ENCODE measurements around the gene SGK1.
"Not testable (repeated sequence)": the region's sequence is repeated elsewhere in the genome, so short reads cannot be mapped to it uniquely, and the experiment has no call there.

The SGK1 gene

GRCh38 chr6:134180540-134180939 is 137.4 kb downstream of the SGK1 start:
- DNase-seq; intact Hi-C loops (cut with DNase I): not testable (repeated sequence)

GRCh38 chr6:134178161-134179044 is 139.5 kb downstream of the SGK1 start:
- intact Hi-C loops (cut with DNase I), result loop anchor here (10.0 kb wide), 2 partner anchors 266 to 386 kb away; no protein-coding TSS in a partner anchor
- DNase-seq, result peak; percentile 55 to 95 (median 84)

- intact Hi-C loops (cut with DNase I), result loop anchor here (2.0 to 10.0 kb wide), 3 partner anchors 139 to 387 kb away; no protein-coding TSS in a partner anchor
- peak in 5 of 42 donors; percentile 12 to 59 (median 26) for DNase-seq
Measured at GRCh38 chr6:134177753-134178160, 140.2 kb downstream of the SGK1 start.

GRCh38 chr6:134177236-134177635 is 140.7 kb downstream of the SGK1 start:
- intact Hi-C loops (cut with DNase I), result loop anchor here (2.0 to 10.0 kb wide), 3 partner anchors 140 to 388 kb away; no protein-coding TSS in a partner anchor
- DNase-seq, result peak in 1 of 42 donors; percentile 32

- intact Hi-C loops (cut with DNase I), result loop anchor here (2.0 to 10.0 kb wide), 3 partner anchors 140 to 388 kb away; no protein-coding TSS in a partner anchor
- peak; percentile 38 to 87 (median 71) for DNase-seq
Measured at GRCh38 chr6:134176264-134176975, 141.5 kb downstream of the SGK1 start.

GRCh38 chr6:134175532-134176263 is 142.2 kb downstream of the SGK1 start:
- intact Hi-C loops (cut with DNase I), result loop anchor here (2.0 to 10.0 kb wide), 3 partner anchors 141 to 389 kb away; no protein-coding TSS in a partner anchor
- peak in 38 of 42 donors; percentile 40 to 85 (median 58) for DNase-seq

GRCh38 chr6:134174672-134175531 is 143.0 kb downstream of the SGK1 start:
- intact Hi-C loops (cut with DNase I), result loop anchor here (5.0 to 10.0 kb wide), 4 partner anchors 270 to 647 kb away; no protein-coding TSS in a partner anchor
- peak; percentile 89 to 99 (median 98) for DNase-seq

- DNase-seq, result peak; percentile 73 to 98 (median 92)
- intact Hi-C loops (cut with DNase I), result loop anchor here (5.0 to 10.0 kb wide), 4 partner anchors 271 to 648 kb away; no protein-coding TSS in a partner anchor
Measured at GRCh38 chr6:134173936-134174671, 143.8 kb downstream of the SGK1 start.

GRCh38 chr6:134173366-134173725 is 144.6 kb downstream of the SGK1 start:
- DNase-seq, result peak in 1 of 42 donors; percentile 36
- intact Hi-C loops (cut with DNase I), result loop anchor here (5.0 to 10.0 kb wide), 4 partner anchors 271 to 649 kb away; no protein-coding TSS in a partner anchor

- intact Hi-C loops (cut with DNase I), result loop anchor here (5.0 to 10.0 kb wide), 4 partner anchors 272 to 649 kb away; no protein-coding TSS in a partner anchor
- peak in 1 of 42 donors; percentile 33 for DNase-seq
Measured at GRCh38 chr6:134172706-134173365, 145.1 kb downstream of the SGK1 start.

- intact Hi-C loops (cut with DNase I), result loop anchor here (5.0 to 10.0 kb wide), 4 partner anchors 273 to 650 kb away; no protein-coding TSS in a partner anchor
- DNase-seq, result peak in 16 of 42 donors; percentile 22 to 72 (median 44)
Measured at GRCh38 chr6:134172020-134172705, 145.7 kb downstream of the SGK1 start.

GRCh38 chr6:134171517-134171916 is 146.4 kb downstream of the SGK1 start:
- intact Hi-C loops (cut with DNase I), result loop anchor here (5.0 to 10.0 kb wide), 4 partner anchors 273 to 651 kb away; no protein-coding TSS in a partner anchor
- peak in 3 of 42 donors; percentile 31 to 40 (median 32) for DNase-seq

- peak in 2 of 42 donors; percentile 31 to 43 for DNase-seq
- intact Hi-C loops (cut with DNase I), result loop anchor here (5.0 to 10.0 kb wide), 4 partner anchors 274 to 651 kb away; no protein-coding TSS in a partner anchor
Measured at GRCh38 chr6:134170844-134171243, 147.1 kb downstream of the SGK1 start.

- intact Hi-C loops (cut with DNase I), result loop anchor here (5.0 to 10.0 kb wide), 5 partner anchors 275 to 765 kb away; no protein-coding TSS in a partner anchor
- DNase-seq, result peak in 23 of 42 donors; percentile 20 to 70 (median 45)
Measured at GRCh38 chr6:134169871-134170486, 147.9 kb downstream of the SGK1 start.

Measured in head of caudate nucleus (tissue), 42 donors.